ENCODE results near the gene PRDM5.

DNA sequence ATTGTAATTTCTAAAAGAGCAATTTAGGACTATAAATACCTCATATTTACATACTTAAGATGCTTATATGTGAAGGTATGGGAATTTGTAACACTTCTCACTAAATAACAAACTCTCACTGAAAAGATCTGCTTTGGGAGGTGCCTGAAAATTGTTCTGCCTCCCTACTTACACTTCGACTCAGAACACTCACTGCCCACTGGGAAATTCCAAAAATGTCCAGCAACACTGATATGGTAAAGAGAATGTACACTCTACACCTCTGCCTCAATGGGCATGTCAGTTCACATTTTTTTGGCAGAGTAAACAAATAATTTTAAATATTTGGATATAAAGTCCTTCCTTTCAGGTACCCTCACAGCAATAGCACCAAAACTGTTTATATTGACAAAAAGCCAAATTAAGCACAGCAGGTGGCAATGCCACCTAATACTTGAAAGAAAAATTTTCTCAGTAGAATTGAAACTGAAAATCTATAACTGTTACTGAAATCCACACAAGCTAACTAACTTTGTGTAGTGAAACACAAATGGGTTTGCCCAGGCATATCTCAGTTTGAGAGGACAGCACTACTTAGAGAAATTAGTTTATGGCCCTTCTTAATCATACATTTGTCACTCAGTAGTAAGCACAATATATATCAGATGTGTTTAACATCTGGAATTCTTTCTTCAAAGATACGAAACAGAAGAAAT is 67.1 kb downstream of the PRDM5 start:
- TF ChIP-seq POLR2A (IDR thresholded peaks at IDR 0.05; ENCODE audit: low read depth, low read length) (no peak), POLR2AphosphoS5 (IDR thresholded peaks at IDR 0.05; ENCODE audit: low read depth, low read length) (no peak)

Data from GM12891 (cell line).